ENCODE data around the gene MAP9.
"Not testable (repeated sequence)": the region's sequence is repeated elsewhere in the genome, so short reads cannot be mapped to it uniquely, and the experiment has no call there.

The MAP9 gene

GRCh38 chr4:155339999-155340398 is 36.8 kb downstream of the MAP9 start:
- DNase-seq: no peak

GRCh38 chr4:155339588-155339987 is 37.2 kb downstream of the MAP9 start:
- no peak for DNase-seq

GRCh38 chr4:155338196-155338595 is 38.6 kb downstream of the MAP9 start:
- no peak for DNase-seq

- no peak for DNase-seq
Measured at GRCh38 chr4:155336242-155336641, 40.5 kb downstream of the MAP9 start.

GRCh38 chr4:155331478-155331877 is 45.3 kb downstream of the MAP9 start:
- DNase-seq: no peak

- DNase-seq: no peak
Measured at GRCh38 chr4:155322782-155323181, 54.0 kb downstream of the MAP9 start.

GRCh38 chr4:155321006-155321405 is 55.8 kb downstream of the MAP9 start:
- no peak for DNase-seq

- no peak for DNase-seq
Measured at GRCh38 chr4:155319516-155319915, 57.2 kb downstream of the MAP9 start.

GRCh38 chr4:155312027-155312426 is 64.7 kb downstream of the MAP9 start:
- not testable (repeated sequence) for DNase-seq

- no peak for DNase-seq
Measured at GRCh38 chr4:155307731-155308277, 69.0 kb downstream of the MAP9 start.

- DNase-seq: no peak
Measured at GRCh38 chr4:155305619-155306018, 71.1 kb downstream of the MAP9 start.

GRCh38 chr4:155304375-155304774 is 72.4 kb downstream of the MAP9 start:
- DNase-seq: no peak

- DNase-seq: no peak
Measured at GRCh38 chr4:155299103-155299502, 77.7 kb downstream of the MAP9 start.

All from NCI-H1436 (cell line).